ENCODE results near the gene SURF1. TPM values are rescaled to one million over a fixed set of nuclear protein-coding genes. Genes with fewer than 3 reads are reported as not detected.

The SURF1 gene
- total and polyA plus RNA-seq, 2 donors (not counting 1 experiment from before 2014, with no cell fraction given), result 44.1 to 54.5 TPM

- no peak overlapping the region for H3K4me3 Mint-ChIP-seq
- H3K27ac ChIP-seq (ENCODE audit: low read length in 2 of 2), result no peak overlapping the region
- no peaks in the 10 kb centered on the region for H3K9me3 Mint-ChIP-seq (ENCODE audit: insufficient read depth)
- H3K4me1 Mint-ChIP-seq, result peaks cover 26% of the 10 kb centered on the region
- TF ChIP-seq CTCF (IDR thresholded peaks at IDR 0.05), result no peak
- no peak for TF ChIP-seq EZH2 (IDR thresholded peaks at IDR 0.05; ENCODE audit: borderline replicate concordance, insufficient read depth, low read depth, low read length, poor library complexity, severe bottlenecking)
- H3K4me2 ChIP-seq (replicated peaks; ENCODE audit: low read depth, low read length, poor library complexity, severe bottlenecking), result no peak overlapping the region
- H3K4me1 ChIP-seq (ENCODE audit: control insufficient read depth in 2 of 2, insufficient read depth in 2 of 2, low read length in 2 of 2), result peaks cover 13 to 23% of the 10 kb centered on the region in 2 donors
- H3K27me3 ChIP-seq (replicated peaks in 1 of 4; ENCODE audit: control extremely low read depth in 1 of 4, control insufficient read depth in 3 of 4, insufficient read depth in 4 of 4, low read length in 3 of 4), result no peaks in the 10 kb centered on the region
- POLR2A ChIA-PET, result no interaction called here
- DNase-seq, result peak; percentile 7
- H3K27ac Mint-ChIP-seq, result peak overlapping the region; percentile 21
- peaks cover 46% of the 10 kb centered on the region for H4K20me1 ChIP-seq (ENCODE audit: control insufficient read depth, insufficient read depth, low read length, poor library complexity, severe bottlenecking)
- H3K9ac ChIP-seq (ENCODE audit: low read length), result no peak overlapping the region
- peaks cover 0 to 4% (median 0%) of the 10 kb centered on the region in 3 donors for H3K9me3 ChIP-seq (ENCODE audit: control extremely low read depth in 1 of 3, control insufficient read depth in 2 of 3, insufficient read depth in 1 of 3, low read length in 2 of 3)
- CTCF ChIA-PET, result no interaction called here
- ATAC-seq (ENCODE audit: low read depth), result no peak
- H3K79me2 ChIP-seq (ENCODE audit: control insufficient read depth, insufficient read depth, low read length), result peaks cover 27% of the 10 kb centered on the region
- intact Hi-C loops (cut with micrococcal nuclease), result no loop called here
- peaks cover 3 to 44% of the 10 kb centered on the region in 2 experiments for H3K36me3 ChIP-seq (replicated peaks in 1 of 2; ENCODE audit: control extremely low read depth in 1 of 2, control insufficient read depth in 1 of 2, extremely low read depth in 1 of 2, insufficient read depth in 2 of 2, low read length in 1 of 2)
- H3K27me3 Mint-ChIP-seq, result no peaks in the 10 kb centered on the region
- 98% methylated on average over 57 of the region's 57 CpGs for WGBS (ENCODE audit: insufficient coverage)
- no peak overlapping the region for H2AFZ ChIP-seq (ENCODE audit: insufficient read depth, low read depth, low read length, poor library complexity, severe bottlenecking)
- H3K4me3 ChIP-seq (ENCODE audit: control extremely low read depth in 1 of 5, extremely low read depth in 1 of 5, insufficient read depth in 1 of 5, low read depth in 2 of 5, low read length in 4 of 5), result no peak overlapping the region
These were observed 24.5 kb downstream of the SURF1 start for GRCh38 chr9:133331641-133332380.

DNA sequence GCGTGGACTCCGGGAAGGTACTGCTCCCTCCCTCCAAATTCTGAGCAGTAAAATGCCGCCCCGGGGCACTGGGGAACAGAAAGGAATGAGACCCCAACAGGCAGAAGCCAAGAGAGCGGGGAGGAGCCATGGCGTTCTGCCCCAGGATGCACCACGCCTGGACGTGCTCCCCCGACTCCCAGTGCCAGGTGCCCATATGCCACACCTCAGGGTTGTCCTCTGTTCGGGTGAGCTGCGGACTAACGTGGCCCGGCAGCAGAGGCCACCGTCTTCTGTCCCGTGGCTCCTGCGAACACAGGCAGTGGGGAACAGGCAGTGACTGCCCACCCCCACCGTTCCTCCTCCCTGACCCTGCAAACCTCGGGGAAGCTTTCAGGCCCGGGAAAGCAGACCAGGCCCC lies 25.1 kb downstream of the SURF1 start:
- Histone ChIP-seq H3K4me1 (ENCODE audit: control insufficient read depth in 2 of 2, insufficient read depth in 2 of 2, low read length in 2 of 2) (peaks cover 11 to 17% of the 10 kb centered on the region in 2 donors), H2AFZ (ENCODE audit: insufficient read depth, low read depth, low read length, poor library complexity, severe bottlenecking) (no peak overlapping the region), H3K27ac (ENCODE audit: low read length in 2 of 2) (no peak overlapping the region), H3K36me3 (replicated peaks in 1 of 2; ENCODE audit: control extremely low read depth in 1 of 2, control insufficient read depth in 1 of 2, extremely low read depth in 1 of 2, insufficient read depth in 2 of 2, low read length in 1 of 2) (peaks cover 3 to 44% of the 10 kb centered on the region in 2 experiments), H3K27me3 (replicated peaks in 1 of 4; ENCODE audit: control extremely low read depth in 1 of 4, control insufficient read depth in 3 of 4, insufficient read depth in 4 of 4, low read length in 3 of 4) (no peaks in the 10 kb centered on the region), H3K9ac (ENCODE audit: low read length) (no peak overlapping the region), H3K79me2 (ENCODE audit: control insufficient read depth, insufficient read depth, low read length) (peaks cover 23% of the 10 kb centered on the region), H3K4me3 (ENCODE audit: control extremely low read depth in 1 of 5, extremely low read depth in 1 of 5, insufficient read depth in 1 of 5, low read depth in 2 of 5, low read length in 4 of 5) (no peak overlapping the region), H3K9me3 (ENCODE audit: control extremely low read depth in 1 of 3, control insufficient read depth in 2 of 3, insufficient read depth in 1 of 3, low read length in 2 of 3) (peaks cover 0 to 1% (median 0%) of the 10 kb centered on the region in 3 donors), H4K20me1 (ENCODE audit: control insufficient read depth, insufficient read depth, low read length, poor library complexity, severe bottlenecking) (peaks cover 46% of the 10 kb centered on the region), H3K4me2 (replicated peaks; ENCODE audit: low read depth, low read length, poor library complexity, severe bottlenecking) (no peak overlapping the region)
- POLR2A ChIA-PET, result no interaction called here
- no peak overlapping the region for H3K27ac Mint-ChIP-seq
- peaks cover 20% of the 10 kb centered on the region for H3K4me1 Mint-ChIP-seq
- no peak overlapping the region for H3K4me3 Mint-ChIP-seq
- TF ChIP-seq EZH2 (IDR thresholded peaks at IDR 0.05; ENCODE audit: borderline replicate concordance, insufficient read depth, low read depth, low read length, poor library complexity, severe bottlenecking), result no peak
- no peak for TF ChIP-seq CTCF (IDR thresholded peaks at IDR 0.05)
- DNase-seq (no peak), ATAC-seq (ENCODE audit: low read depth) (no peak)
- H3K9me3 Mint-ChIP-seq (ENCODE audit: insufficient read depth), result no peaks in the 10 kb centered on the region
- WGBS (ENCODE audit: insufficient coverage), result 98% methylated on average over 19 of the region's 19 CpGs
- intact Hi-C loops (cut with micrococcal nuclease), result no loop called here
- CTCF ChIA-PET, result interaction anchor here (1.1 to 1.3 kb wide), 2 partner anchors 145 to 156 kb away, joined by 5 to 6 read pairs; no protein-coding TSS in a partner anchor
- no peaks in the 10 kb centered on the region for H3K27me3 Mint-ChIP-seq

Measured in B cell (primary cell).